ENCODE measurements around the gene IL15.
"Not testable (repeated sequence)": the region's sequence is repeated elsewhere in the genome, so short reads cannot be mapped to it uniquely, and the experiment has no call there.

IL15 gene

GRCh38 chr4:141705048-141705746 is 68.8 kb downstream of the IL15 start:
- no peak for DNase-seq

- DNase-seq: no peak
Measured at GRCh38 chr4:141705747-141706377, 69.5 kb downstream of the IL15 start.

GRCh38 chr4:141706445-141706844 is 70.1 kb downstream of the IL15 start:
- no peak for DNase-seq

- no peak for DNase-seq
Measured at GRCh38 chr4:141711211-141711610, 74.8 kb downstream of the IL15 start.

GRCh38 chr4:141713185-141713584 is 76.8 kb downstream of the IL15 start:
- DNase-seq: no peak

GRCh38 chr4:141713771-141714445 is 77.5 kb downstream of the IL15 start:
- DNase-seq: no peak

GRCh38 chr4:141719585-141719984 is 83.2 kb downstream of the IL15 start:
- no peak for DNase-seq

- DNase-seq: no peak
Measured at GRCh38 chr4:141721174-141721573, 84.8 kb downstream of the IL15 start.

- no peak for DNase-seq
Measured at GRCh38 chr4:141724646-141725045, 88.3 kb downstream of the IL15 start.

GRCh38 chr4:141727420-141727819 is 91.0 kb downstream of the IL15 start:
- DNase-seq: no peak

- DNase-seq: no peak
Measured at GRCh38 chr4:141730805-141731204, 94.4 kb downstream of the IL15 start.

GRCh38 chr4:141731481-141731880 is 95.1 kb downstream of the IL15 start:
- DNase-seq: no peak

GRCh38 chr4:141739636-141740035 is 103.3 kb downstream of the IL15 start:
- DNase-seq: no peak

GRCh38 chr4:141746026-141746425 is 109.6 kb downstream of the IL15 start:
- no peak for DNase-seq

- DNase-seq: not testable (repeated sequence)
Measured at GRCh38 chr4:141751806-141752205, 115.4 kb downstream of the IL15 start.

- DNase-seq: no peak
Measured at GRCh38 chr4:141757287-141757686, 120.9 kb downstream of the IL15 start.

GRCh38 chr4:141759796-141760425 is 123.5 kb downstream of the IL15 start:
- no peak for DNase-seq

GRCh38 chr4:141761926-141762325 is 125.5 kb downstream of the IL15 start:
- no peak for DNase-seq

GRCh38 chr4:141763374-141763773 is 127.0 kb downstream of the IL15 start:
- DNase-seq: no peak

- no peak for DNase-seq
Measured at GRCh38 chr4:141768954-141769353, 132.6 kb downstream of the IL15 start.

- DNase-seq: no peak
Measured at GRCh38 chr4:141771889-141772830, 135.8 kb downstream of the IL15 start.

GRCh38 chr4:141772838-141773237 is 136.5 kb downstream of the IL15 start:
- DNase-seq: no peak

GRCh38 chr4:141782205-141782604 is 145.8 kb downstream of the IL15 start:
- DNase-seq: no peak

All from NCI-H526 treated with DMSO at 0.1 percent for 48 hours (cell line).